HFFc6 (cell line): Measurements from ENCODE around the gene TRIM66. TPM values are rescaled to one million over a fixed set of nuclear protein-coding genes. Genes with fewer than 3 reads are reported as not detected.
A peak's percentile ranks its signal among the peaks of the same experiment; 100 is the strongest.

Source experiments
- DNase-seq: peaks from one replicate; pipeline ENCODE4 v3.0.0-alpha.2; 2018
- H3K27ac Mint-ChIP-seq: 2 replicates; pipeline ENCODE4 v1.8.0; 2020; ENCODE audit warnings: mild to moderate bottlenecking, mixed read lengths
- H3K27me3 Mint-ChIP-seq: 2 replicates; pipeline ENCODE4 v1.8.0; 2021; ENCODE audit warnings: mild to moderate bottlenecking, moderate library complexity, mixed read lengths; ENCODE audit not compliant: insufficient read depth
- H3K36me3 Mint-ChIP-seq: 2 replicates; pipeline ENCODE4 v1.8.0; 2021; ENCODE audit warnings: low read depth, mixed read lengths
- H3K4me1 Mint-ChIP-seq: 2 replicates; pipeline ENCODE4 v1.8.0; 2020; ENCODE audit warnings: low read depth, mixed read lengths
- H3K4me3 Mint-ChIP-seq: 2 replicates; pipeline ENCODE4 v1.8.0; 2020; ENCODE audit warnings: mild to moderate bottlenecking, moderate library complexity, mixed read lengths
- H3K9me3 Mint-ChIP-seq: 2 replicates; pipeline ENCODE4 v1.8.0; 2020; ENCODE audit warnings: mild to moderate bottlenecking, mixed read lengths
- total RNA-seq, 6 experiments: library from RNA; stranded (reverse); fragmentation: NEBNext Ultra II Directional; extraction: Animal tissue kit (Norgen Biotek cat#: 25700); gene quantifications; 2 replicates in 1 of 6; 3 replicates in 5 of 6; pipeline ENCODE4 v1.2.3, GENCODE V29; 2021
- TF ChIP-seq, protein P1 (sequence below): fragments of 200-600 bp; sonication (generic); IDR thresholded peaks from 2 replicates; pipeline ENCODE4 v1.5.0; 2021; ENCODE audit warnings: antibody characterized with exemption, mild to moderate bottlenecking

The TRIM66 gene
- total RNA-seq, 6 experiments from 2014 or later = 4.5 to 6.9 (median 5.6) TPM

DNA sequence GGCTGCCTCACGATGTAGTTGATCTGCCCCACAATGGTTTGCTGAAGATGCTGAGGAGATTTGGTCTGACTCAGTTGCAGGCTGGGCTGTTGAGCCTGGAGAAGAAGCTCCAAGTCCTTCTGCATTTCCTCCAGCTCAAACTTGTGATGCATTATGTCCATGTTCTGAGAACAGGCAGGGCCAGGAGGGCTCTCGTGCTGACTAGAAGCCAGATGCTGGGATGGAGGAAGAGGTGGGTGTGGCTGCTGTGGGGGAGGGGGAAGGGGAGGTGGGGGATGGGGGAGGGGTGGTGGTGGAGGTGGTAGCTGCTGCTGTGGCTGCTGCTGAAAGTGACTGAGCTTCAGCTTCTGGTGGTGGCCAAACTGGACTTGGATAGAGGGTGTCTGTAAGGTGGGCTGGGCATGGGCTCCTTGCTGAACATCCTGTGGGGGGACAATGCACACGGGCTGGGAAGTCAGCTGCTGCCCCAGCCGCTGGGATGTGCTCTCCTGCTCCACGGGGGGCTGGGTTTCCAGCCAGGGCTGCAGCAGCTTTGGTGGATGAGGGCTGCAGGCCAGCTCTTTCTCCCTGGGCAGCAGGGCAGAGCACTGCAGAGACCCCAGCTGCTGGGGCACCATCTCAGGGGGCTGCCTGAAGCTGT lies 42.1 kb downstream of the TRIM66 start:
- H3K4me3 Mint-ChIP-seq = no peak overlapping the region
- H3K9me3 Mint-ChIP-seq = peaks cover 9% of the 10 kb centered on the region
- H3K27ac Mint-ChIP-seq = no peak overlapping the region
- no peaks in the 10 kb centered on the region; the same call in 1 of the 2 replicates for H3K27me3 Mint-ChIP-seq
- DNase-seq = no peak
- H3K4me1 Mint-ChIP-seq = peaks cover 19% of the 10 kb centered on the region
- H3K36me3 Mint-ChIP-seq = peaks cover 41% of the 10 kb centered on the region
- TF ChIP-seq, protein P1, sequence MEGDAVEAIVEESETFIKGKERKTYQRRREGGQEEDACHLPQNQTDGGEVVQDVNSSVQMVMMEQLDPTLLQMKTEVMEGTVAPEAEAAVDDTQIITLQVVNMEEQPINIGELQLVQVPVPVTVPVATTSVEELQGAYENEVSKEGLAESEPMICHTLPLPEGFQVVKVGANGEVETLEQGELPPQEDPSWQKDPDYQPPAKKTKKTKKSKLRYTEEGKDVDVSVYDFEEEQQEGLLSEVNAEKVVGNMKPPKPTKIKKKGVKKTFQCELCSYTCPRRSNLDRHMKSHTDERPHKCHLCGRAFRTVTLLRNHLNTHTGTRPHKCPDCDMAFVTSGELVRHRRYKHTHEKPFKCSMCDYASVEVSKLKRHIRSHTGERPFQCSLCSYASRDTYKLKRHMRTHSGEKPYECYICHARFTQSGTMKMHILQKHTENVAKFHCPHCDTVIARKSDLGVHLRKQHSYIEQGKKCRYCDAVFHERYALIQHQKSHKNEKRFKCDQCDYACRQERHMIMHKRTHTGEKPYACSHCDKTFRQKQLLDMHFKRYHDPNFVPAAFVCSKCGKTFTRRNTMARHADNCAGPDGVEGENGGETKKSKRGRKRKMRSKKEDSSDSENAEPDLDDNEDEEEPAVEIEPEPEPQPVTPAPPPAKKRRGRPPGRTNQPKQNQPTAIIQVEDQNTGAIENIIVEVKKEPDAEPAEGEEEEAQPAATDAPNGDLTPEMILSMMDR = no peak

DNA sequence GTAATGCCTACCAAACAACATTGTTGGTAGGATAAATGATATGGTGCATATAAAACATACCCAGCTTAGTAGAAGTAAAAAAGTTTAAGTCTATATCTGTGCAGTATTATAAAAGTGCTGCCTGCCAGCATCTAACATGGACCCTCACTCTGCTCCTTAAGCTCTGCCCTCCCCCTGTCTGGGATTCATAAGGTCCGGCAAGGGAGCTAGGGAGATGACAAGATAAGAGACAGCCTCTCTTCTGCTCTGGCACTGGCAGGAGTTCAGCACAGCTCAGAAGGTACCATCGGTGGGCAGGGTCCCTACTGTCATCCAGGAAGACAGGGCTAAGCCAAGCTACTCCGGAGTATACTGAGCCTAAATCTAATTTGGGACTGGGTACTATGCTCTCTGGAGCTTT lies 42.8 kb downstream of the TRIM66 start:
- TF ChIP-seq, protein P1 = no peak
- Mint-ChIP-seq H3K4me3 (no peak overlapping the region), H3K27me3 (peaks cover 1% of the 10 kb centered on the region; the same call in 1 of the 2 replicates), H3K27ac (no peak overlapping the region), H3K4me1 (peaks cover 19% of the 10 kb centered on the region), H3K9me3 (peaks cover 9% of the 10 kb centered on the region), H3K36me3 (peaks cover 43% of the 10 kb centered on the region)
- DNase-seq = no peak

DNA sequence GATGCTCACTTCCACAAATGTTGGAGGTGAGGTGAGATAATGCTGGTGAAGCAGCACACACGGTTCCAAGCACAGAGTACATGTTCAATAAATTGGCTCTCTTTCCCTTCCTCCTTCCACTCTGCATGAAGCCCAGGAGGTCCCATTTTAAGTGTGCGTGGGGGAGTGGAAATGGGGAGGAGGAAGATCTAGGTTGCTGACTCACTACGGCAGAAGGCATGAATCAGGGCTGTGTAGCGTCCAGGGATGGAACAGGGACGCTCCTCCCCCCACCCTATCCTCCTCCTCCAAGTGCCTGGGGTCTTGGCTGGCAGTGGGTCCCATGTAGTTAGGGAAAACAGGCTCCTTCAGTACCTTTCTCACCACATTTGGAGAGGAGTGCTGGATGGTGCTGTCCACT lies 44.2 kb downstream of the TRIM66 start:
- peak; percentile 8 for DNase-seq
- Mint-ChIP-seq H3K9me3 (peaks cover 9% of the 10 kb centered on the region), H3K27ac (peak overlapping the region; percentile 75), H3K4me3 (no peak overlapping the region), H3K36me3 (peaks cover 43% of the 10 kb centered on the region), H3K27me3 (peaks cover 1% of the 10 kb centered on the region; the same call in 1 of the 2 replicates), H3K4me1 (peaks cover 19% of the 10 kb centered on the region)
- TF ChIP-seq, protein P1 = no peak

DNA sequence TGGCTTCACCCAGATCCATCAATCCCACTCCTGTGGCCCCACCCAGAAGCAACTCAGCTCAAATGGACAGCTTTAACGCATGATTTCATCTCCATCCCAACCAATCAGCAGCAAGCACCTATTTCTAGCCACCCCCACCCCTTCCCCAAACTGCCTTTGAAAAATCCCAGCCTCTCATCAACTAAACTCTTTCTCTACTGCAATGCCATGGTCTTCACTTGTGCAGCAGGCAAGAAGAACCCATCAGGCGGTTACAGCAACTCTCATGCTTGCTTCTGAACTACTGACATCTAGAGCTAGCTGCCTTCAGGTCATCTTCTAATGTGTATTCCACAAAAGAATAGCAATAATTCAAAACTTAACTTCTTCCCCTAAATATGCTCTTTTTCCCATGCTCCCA lies 46.3 kb downstream of the TRIM66 start:
- Mint-ChIP-seq H3K9me3 (peaks cover 9% of the 10 kb centered on the region), H3K4me1 (peaks cover 28% of the 10 kb centered on the region), H3K4me3 (no peak overlapping the region), H3K27ac (no peak overlapping the region), H3K36me3 (peaks cover 33% of the 10 kb centered on the region), H3K27me3 (peaks cover 4% of the 10 kb centered on the region)
- TF ChIP-seq, protein P1 = no peak
- no peak for DNase-seq

DNA sequence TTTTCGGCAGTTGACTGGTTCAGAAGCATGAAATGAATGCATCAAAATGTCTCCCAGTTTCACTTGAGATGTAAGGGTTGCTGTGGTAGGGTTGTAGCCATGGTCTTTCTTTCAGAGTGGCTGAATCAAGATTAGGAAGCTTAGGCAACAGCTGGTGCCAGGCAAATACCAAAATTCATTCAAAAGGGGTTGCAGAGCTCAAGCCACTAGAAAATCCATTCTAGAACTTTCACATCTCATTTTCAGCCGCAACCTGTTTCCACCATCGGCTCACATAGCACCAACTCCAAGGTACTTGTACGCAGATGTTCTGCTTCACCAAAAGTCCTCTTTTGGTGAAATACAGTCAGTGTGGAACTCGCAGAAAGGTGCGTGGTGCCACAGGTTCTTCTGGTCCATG lies 48.0 kb downstream of the TRIM66 start:
- TF ChIP-seq, protein P1 = no peak
- H3K9me3 Mint-ChIP-seq = peaks cover 9% of the 10 kb centered on the region
- H3K27ac Mint-ChIP-seq = no peak overlapping the region
- H3K27me3 Mint-ChIP-seq = peaks cover 4% of the 10 kb centered on the region
- no peak overlapping the region for H3K4me3 Mint-ChIP-seq
- H3K4me1 Mint-ChIP-seq = peaks cover 31% of the 10 kb centered on the region
- DNase-seq = no peak
- H3K36me3 Mint-ChIP-seq = peaks cover 33% of the 10 kb centered on the region
